Central memory CD4-positive, alpha-beta T cell (primary cell): ENCODE data around the gene KRT76.

Experiments used
- DNase-seq: peaks from one replicate; pipeline ENCODE4 v3.0.0; 2022
- total RNA-seq, 3 experiments: gene quantifications; one replicate each; lab custom pipeline; 2026; lab: John Stamatoyannopoulos, UW

The KRT76 gene
- 0 reads per million in 3 experiments for total RNA-seq

DNA sequence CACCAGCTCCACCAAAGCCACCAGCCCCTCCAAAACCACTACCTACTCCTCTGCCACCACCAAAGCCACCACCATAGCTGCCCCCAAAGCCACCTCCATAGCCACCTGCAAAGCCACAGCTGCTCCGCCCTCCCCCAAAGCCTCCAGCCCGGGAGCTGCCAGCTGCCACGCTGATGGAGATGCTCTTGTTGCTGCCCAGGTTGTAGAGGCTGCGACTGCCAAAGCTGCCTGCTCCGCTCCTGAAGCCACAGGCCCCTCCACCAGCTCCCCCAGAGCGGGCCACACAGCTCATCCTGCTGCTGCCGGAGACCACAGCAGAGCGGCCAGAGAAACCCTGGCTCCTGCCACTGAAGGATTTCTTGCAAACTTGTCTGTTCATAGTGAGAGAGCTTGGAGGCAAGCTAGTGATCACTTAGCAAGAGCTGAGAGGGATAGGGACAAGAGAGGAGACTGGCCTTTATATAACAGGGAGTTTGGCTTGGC, at the start of gene KRT76:
TSS of gene KRT76 (minus strand) at position 433 of the 483 bp plus-strand sequence. CDS start at position 379, 54 bp downstream.
- DNase-seq, result no peak

- no peak for DNase-seq
Measured at GRCh38 chr12:52825961-52826360, 48.8 kb upstream of the KRT76 start.

- DNase-seq, result no peak
Measured at GRCh38 chr12:52824741-52825410, 47.7 kb upstream of the KRT76 start.

DNA sequence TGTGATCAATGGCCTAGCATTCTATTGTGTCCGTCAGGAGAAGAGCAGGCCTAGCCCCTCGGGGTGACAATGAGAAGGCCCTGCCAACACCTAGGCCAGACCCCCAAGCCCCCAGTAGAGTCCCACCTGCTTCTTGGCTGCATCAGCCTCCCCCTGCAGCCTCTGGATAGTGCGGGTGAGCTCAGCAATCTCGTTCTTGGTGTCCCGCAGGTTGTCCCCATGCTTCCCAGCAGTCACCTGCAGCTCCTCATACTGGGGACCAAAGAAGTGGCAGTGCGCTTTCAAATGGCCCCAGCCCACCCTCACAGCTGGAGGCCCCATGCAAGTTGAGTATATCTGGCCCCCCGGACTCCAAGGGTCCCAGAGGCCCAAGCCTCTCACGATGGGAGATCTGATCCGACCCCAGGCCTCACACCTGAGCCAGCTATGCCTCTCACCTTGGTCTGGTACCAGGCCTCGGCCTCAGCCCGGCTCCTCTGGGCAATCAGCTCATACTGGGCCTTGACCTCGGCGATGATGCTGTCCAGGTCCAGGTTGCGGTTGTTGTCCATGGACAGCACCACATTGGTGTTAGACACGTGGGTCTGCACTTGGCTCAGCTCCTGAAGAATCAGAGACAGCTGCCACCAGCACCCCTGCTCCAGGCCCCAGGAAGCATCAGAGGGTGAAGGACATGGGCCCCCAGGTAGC, 46.8 kb upstream of the KRT76 start:
- no peak for DNase-seq

- DNase-seq, result no peak
Measured at GRCh38 chr12:52822771-52823510, 45.8 kb upstream of the KRT76 start.

GRCh38 chr12:52821826-52822660, 44.9 kb upstream of the KRT76 start:
- DNase-seq, result no peak

DNA sequence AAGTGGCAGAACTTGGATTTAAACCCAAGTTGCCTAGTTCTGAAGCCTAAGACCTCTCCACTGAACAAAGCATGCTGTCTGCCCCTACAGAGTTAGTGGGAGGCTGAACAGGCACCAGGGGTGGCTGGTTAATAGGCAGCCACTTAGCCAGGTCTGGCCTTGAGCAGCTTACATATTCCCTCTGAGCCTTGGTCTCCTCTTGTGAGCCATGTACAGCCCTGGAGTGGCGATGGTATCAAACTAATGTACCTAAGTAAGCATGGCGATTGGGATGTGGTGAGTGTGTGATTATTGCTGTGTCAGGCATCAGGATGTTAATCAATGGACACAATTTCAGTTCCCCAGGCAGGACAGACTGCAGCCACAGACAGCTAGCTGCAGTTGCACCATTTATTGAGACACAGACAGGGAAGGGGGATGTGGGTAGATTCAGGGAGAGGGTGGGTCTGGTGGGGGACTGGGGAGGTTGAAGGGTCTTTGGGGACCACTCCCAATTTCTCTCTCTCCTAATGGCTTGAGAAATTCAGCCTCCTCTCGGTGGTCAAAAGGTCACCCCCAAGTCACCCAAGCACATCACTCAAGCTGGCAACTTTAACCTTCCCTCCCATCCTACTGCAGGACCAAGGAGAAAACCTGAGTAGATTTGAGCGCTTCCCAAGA, 44.1 kb upstream of the KRT76 start:
- DNase-seq, result no peak

DNA sequence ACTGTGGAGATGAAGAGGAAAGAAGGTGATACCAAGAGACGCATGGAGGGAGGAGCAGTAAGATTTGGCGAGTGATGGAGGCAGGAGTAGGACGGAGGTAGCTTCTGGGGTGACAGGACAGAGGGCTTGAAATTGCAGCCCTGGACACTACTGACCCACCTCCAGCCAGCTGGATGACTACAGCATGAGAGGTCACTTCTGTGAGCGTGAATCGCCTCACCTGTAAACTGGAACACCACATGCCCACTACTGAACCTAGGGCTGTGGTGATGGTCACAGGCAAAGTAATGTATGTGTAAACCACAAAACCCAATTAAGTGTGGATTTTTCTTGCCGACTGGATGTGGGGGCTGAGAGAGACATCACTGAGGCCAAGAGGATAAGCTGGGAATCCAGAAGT, 43.4 kb upstream of the KRT76 start:
- no peak for DNase-seq

GRCh38 chr12:52819731-52820510, 42.8 kb upstream of the KRT76 start:
- DNase-seq, result no peak

GRCh38 chr12:52818887-52819420, 41.8 kb upstream of the KRT76 start:
- DNase-seq, result no peak

GRCh38 chr12:52818388-52818787, 41.2 kb upstream of the KRT76 start:
- no peak for DNase-seq

DNA sequence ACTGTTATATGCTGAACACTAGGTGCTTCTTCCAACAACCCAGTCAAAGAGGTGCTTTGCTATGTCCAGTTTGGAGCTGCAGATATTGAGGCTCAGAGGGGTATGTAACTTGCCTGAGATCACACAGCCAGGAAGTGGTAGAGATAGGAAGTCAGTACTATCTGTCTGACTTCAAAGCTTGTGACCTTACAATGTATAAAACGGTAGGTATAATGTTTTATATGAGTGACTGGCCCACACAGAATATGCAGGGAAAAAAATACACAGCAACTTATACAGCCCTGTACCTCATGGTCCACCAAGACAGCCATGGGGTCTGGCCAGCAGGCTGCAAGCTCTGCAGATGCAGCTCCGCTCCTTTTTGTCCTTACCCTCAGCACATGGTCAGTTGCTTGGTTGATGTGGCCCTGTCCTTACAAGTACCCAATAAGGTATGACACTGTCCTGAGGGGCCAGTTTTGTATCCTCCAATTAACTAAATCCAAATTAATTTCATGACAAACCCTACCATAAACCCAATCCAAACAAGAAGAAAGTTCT, 40.6 kb upstream of the KRT76 start:
- DNase-seq, result no peak

DNA sequence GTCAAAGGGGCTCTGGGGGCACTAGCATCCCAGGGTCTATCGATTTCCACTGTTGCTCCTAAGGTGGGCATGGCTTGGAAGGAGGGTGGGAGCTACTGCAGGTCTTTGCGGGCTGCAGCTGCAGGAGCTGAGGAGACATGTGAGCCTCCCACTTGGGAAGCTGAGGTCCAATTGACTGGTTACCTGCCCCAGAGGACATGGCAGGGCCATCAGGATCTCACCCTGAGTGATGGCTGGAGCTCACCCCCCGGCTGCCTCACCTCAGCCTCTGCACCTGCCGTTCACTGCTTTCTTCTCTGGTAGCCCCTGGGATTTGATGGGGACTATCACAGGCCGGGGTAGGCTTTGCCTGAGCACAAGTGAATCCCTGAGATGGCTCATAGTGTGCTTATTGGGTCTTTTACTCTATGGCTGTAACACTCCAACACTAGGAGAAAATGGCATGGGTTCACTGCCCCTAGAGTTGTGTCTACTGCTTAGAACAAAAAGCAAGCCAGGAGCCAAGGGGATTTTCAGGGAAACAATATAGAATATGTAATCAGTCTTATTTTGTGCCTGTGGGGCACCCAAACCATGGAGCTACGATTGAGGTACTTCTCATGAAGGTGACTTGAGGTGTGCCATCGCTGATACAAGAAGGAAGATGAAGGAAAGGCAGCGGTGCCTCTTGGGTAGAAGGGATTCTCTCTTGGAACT, 40.0 kb upstream of the KRT76 start:
- DNase-seq, result no peak

- no peak for DNase-seq
Measured at GRCh38 chr12:52815676-52816588, 38.8 kb upstream of the KRT76 start.

- DNase-seq, result no peak
Measured at GRCh38 chr12:52815161-52815560, 38.0 kb upstream of the KRT76 start.

DNA sequence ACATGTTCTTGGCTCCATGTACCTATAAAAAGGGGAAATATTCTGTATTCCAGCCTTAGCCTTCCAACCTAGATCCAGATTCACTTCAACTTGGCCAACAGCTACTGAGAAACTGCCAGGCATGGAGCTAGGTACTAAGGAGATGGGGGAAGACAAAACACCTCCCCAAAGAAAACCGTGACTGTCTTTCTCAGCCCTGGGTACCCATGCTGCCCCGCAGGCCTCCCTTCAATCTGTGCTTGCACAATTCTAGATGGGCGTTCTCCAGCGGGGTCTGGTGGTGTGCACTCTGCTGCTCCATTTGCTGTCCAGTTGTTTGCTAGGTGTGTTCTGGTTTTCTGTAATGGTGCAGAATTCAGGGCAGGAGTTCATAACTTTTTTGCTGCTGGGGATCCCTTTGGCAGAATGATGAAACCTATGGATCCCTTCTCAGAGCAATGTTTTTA, 37.6 kb upstream of the KRT76 start:
- DNase-seq, result no peak

- DNase-seq, result no peak
Measured at GRCh38 chr12:52813885-52814709, 37.0 kb upstream of the KRT76 start, which contains the start of gene KRT4. Gene KRT4, minus strand, starts transcription at chr12:52814116. Its CDS starts 58 bp downstream, at chr12:52814058.
